ENCODE results near the gene PRH1.

PRH1 gene

DNA sequence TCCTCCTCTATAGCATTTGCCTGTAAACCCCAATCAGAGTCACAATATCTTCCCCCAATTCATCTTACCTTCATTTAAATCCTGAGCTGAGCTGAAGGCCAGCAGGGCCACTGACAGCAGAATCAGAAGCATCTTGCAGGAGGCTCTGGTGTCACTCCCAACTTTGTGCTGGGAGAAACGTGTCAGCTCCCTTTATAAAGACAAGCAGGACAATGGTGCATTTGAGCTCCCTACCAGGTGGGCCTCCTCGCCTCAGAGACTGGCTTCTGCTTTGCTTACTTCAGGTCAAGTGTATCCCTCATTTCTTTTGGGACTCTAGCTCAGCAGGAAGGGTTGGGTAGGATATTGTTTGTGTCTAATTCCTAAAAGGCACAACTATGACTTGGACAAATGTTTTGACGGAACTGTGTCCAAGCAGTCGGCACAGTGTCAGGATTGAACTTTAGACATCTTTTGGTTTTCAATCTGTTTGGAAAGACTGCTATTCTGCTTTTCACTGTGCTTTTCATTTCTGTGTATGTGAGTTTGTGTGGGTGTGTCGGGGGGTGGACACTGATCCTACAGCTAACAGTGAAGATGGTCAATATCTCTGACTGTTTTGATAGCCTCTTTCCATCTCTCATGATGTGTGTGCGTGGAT, at the start of gene PRH1:
Gene PRH1 (minus strand): TSS at position 170 of the 640 bp plus-strand sequence. CDS start 38 bp downstream, at position 132.
- no peak for DNase-seq (ENCODE audit: low read depth)

DNA sequence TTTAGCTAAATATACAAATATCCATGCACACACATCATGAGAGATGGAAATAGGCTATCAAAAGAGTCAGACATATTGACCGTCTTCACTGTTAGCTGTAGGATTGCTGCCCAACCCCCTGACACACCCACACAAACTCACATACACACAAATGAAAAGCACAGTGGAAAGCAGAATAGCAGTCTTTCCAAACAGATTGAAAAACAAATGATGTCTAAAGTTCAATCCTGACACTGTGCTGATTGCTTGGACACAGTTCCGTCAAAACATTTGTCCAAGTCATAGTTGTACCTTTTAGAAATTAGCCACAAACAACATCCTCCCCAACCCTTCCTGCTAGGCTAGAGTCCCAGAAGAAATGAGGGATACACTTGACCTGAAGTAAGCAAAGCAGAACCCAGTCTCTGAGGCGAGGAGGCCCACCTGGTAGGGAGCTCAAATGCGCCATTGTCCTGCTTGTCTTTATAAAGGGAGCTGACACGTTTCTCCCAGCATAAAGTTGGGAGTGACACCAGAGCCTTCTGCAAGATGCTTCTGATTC, 44.8 kb upstream of the PRH1 start, which contains the start of gene PRH2:
Gene PRH2 (plus strand): TSS at position 491 of the 541 bp plus-strand sequence. CDS start 38 bp downstream, at position 529.
- DNase-seq (ENCODE audit: low read depth), result no peak

DNA sequence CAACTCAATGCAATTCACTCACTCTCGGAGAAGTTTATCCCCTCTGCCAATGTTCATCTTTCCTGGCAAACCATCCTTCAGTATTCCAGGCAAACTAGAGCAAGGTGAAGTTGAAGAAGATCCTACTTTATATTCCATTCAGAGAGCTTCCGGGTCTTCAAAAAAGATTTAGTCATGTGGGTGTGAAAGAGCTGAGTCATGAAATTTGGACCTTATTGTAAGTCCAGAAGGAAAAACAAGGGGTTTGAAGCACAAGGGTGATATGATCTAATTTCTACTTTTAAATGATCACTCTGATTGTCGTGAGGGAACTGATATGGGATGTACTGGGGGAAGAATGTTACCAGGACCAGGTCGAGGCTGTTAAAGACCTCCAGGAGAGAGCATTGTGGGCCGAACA, 42.2 kb upstream of the PRH1 start:
- no peak for DNase-seq (ENCODE audit: low read depth)

DNA sequence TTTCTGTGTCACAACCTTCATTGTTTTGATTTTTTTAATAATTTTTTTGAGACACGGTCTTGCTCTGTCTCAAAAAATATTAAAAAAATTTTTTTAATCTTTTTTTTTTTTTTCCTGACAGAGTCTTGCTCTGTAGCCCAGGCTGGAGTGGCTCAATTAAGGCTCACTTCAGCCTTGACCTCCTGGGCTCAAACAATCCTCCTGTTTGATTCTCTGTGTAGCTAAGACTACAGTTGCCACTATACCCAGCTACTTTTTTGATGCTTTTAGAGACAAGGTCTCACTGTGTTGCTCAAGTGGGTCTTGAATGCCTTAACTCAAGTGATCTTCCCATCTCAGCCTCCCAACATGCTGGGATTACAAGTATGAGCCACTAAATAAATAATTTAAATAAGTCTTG, 35.8 kb upstream of the PRH1 start:
- DNase-seq (ENCODE audit: low read depth), result no peak

DNA sequence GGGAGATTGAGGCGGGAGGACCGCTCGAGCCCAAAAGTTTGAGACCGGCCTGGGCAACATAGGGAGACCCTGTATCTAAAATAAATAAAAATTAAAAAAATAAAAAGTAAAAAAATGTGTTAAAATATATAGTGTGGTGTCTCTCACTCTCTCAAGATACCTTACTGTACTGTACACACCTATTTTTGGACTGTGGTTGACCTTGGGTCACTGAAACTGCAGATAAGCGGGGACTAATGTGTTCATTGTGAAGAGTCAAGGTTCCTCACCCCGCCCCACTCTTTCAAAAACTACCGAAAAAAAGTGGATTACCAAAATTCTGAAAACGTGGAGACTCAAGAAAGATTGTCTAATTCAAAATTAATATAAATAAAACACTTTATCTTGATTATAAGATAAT, 26.3 kb upstream of the PRH1 start:
- DNase-seq (ENCODE audit: low read depth), result no peak

DNA sequence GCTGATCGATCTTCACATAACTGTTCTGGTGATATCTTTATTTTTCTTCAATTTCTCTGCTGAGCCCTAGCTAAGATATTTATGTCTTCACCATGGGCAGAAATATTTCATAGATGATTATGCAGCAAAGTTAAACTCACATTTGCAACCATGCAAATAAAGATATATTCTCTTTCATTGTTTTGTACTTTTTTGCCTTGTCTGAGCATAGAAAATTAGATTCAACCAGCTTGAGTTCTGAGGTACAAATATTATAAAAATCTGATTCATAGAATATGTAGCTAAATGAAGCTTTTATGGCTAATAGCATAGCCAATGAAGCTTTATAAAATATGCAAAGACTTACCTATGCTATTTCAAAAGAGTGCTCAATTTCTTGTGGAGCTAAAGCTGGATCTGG, 25.4 kb upstream of the PRH1 start, which contains the start of gene TAS2R13:
Gene TAS2R13 (minus strand): TSS at position 101 of the 400 bp plus-strand sequence. CDS start 264 bp downstream, outside the sequence.
- DNase-seq (ENCODE audit: low read depth), result no peak

DNA sequence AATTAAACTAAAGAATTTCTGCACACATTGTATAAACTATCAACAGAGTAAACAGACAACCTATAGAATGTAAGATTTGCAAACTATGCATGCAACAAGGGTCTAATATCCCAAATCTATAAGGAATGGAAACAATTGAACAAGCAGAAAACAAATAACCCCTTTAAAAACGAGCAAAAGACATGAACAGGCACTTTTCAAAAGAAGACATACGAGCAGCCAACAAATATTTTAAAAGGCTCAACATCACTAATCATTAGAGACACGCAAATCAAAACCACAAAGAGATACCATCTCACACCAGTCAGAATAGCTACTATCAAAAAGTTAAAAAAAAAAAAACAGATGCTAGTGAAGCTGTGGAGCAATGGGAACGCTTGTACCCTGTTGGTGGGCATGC, 20.6 kb upstream of the PRH1 start:
- DNase-seq (ENCODE audit: low read depth), result no peak

DNA sequence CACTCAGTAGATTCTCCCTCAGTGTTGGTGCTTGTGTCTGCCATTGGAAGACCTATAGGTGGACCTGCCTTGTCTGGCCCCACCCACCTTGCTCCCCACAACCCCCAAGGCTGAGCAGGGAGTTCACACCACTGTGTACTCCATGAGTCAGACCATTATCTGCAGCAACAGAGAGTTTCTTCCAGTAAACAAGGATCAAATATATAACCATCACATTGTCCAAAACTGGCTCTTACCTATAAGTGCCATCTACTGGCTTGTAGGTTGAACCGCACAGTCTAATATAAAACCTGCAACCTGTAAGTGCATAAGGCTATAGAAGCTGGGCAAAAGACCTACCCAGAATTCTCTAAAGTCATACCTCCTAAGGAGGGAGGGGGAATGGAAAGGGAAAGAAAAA, 17.4 kb upstream of the PRH1 start:
- DNase-seq (ENCODE audit: low read depth), result no peak

DNA sequence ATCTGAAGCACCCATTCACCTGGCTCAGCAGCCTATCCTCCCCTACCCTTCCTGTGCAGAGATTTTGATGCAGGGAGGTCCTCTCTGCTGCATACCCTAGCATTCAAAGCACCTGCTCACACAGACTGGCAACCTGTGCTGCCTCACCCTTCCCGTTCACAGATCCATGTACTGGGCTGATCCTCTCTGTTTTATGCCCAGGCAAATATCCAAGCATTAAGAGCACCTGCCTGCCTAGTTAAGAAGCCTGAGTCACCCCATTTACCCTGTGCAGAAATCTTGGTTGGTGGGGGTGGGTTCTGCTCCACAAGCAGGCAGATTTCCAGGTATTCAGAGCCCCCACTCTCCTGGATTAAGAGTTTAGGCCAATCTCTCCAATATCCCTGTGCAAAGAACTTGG, 16.9 kb upstream of the PRH1 start:
- DNase-seq (ENCODE audit: low read depth), result no peak

DNA sequence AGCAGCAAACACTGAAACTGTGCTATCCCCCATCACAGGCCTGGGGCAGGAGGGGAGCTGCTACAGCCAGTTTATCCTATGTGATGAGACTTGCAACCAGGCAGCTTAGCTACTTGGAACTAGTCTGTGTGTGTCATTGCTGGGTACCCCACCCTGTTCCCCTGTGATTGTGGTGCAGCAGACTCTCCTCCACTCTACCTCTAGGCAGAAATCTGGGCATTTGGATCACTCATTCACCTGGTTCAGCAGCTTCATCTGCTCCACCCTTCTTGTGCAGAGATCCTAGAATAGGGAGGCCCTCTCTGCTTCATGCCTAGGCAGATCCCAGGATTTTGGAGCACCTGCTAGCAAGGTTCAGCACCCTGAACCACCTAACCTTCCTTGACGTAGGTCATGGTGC, 16.5 kb upstream of the PRH1 start:
- DNase-seq (ENCODE audit: low read depth), result no peak

DNA sequence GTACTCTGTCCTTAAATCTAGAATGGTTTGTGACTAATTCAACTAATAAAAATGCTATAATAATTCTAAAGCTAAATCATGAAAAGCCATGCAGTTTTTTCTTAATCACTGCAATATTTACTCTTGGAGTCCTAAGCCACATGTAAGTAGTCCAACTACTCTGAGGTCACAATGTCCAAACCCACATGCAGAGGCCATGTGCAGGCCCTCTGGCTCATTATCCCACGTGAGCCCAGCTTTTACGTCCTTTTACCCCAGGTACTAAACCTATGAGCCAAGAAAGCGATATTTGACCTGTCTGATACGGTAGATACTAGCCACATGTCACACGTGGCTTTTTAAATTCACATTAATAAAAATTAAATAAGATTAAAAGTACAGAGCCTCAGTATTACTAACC, 12.8 kb upstream of the PRH1 start:
- DNase-seq (ENCODE audit: low read depth), result no peak

DNA sequence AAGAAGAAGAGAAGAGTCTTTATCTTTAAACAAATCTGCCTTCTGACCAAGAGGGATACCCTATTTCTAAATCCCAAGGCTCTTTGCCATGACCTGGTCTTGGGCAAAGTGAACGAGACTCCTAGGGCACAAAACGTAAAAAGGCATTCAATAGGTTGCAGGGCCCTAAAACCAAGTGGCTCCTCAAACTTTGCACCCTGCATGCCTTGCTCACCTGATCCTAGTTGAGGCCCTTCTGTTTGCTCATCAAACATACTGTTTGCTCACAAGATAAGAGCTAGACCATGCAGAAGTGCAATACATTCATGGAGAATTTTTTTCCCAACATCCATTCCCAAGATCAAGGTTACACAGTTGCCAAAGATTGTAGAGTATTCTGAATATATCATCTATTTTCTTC, 7.9 kb upstream of the PRH1 start:
- no peak for DNase-seq (ENCODE audit: low read depth)

DNA sequence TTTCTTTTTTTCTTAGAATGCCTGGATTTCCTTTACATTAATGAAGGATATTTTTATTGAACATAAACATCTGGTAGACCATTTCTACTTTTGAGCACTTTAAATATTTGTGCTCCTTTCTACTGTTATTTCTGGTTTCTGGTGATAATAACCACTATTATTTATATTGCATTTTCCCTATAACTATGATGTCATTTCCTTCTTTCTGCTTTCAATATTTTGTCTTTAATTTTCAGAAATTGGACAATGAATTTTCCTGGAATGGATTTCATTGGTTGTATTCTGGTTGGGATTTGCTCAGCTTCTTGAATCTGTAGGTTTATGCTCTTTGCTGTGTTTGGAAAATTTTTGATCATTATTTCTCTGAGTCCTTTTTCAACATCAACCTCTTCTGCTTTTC, 5.2 kb upstream of the PRH1 start:
- DNase-seq (ENCODE audit: low read depth), result no peak

DNA sequence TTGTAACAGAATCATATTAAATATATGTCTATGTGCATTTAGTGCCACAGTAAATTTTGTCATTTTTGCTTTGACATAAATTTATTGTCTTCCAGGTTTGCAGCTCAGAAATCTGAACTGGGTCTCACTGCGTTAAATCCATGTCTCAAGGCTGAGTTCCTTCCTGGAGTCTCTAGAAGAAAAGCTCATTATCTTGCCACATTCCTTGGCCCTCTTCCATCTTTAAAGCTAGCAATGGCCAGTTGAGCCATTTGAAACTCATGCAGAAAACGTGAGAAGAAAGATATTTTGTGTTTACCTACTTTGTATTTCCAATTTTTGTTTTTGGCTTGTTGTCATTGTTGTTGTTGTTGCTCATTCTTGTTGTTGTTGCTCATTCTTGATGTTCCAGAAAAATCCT, 10.7 kb downstream of the PRH1 start:
- no peak for DNase-seq (ENCODE audit: low read depth)

DNA sequence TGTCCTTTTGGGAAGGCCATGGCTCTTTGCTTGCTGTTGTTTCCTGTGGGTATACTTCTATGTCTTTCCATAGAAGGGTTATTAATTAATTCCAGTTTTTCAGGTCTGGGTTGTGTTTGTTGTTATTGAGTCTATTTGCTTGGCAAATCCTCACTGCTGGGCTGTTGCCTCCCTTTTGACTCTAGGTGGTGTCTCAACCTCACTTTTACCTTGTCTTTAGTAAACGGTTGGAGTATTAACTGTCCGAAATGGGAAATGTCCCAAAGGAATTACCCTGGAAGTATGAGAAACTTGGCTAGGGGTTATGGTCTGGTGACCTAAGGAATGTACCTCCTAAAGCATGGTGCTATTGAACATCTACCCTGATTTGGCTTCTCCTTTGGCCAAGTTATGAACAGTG, 16.7 kb downstream of the PRH1 start:
- DNase-seq (ENCODE audit: low read depth), result no peak

DNA sequence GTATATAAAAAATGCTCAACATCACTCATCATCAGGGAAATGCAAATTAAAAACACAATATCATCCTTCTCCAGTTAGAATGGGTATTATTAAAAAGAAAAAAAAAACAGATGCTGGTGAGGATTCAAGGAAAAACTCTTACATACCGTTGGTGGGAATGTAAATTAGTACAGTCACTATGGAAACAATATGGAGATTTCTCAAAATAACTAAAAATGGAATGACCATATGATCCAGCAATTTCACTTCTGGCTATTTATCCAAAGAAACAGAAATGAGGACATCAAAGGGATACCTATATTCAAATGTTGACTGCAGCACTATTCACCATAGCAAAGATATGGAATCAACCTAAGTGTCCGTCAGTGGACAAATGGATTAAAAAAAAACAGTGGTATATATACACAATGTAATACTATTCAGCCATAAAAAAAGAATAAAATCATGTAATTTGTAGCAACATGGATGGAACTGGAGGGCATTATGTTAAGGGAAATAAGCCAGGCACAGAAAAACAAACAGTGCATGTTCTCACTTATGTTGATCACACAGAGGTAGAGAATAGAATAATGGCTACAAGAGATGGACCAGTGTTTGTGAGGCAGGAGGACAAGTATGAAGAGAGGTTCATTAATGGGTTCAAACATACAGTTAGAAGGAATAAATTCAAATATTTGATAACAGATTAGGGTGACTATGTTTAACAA, 20.4 kb downstream of the PRH1 start:
- DNase-seq (ENCODE audit: low read depth), result no peak

DNA sequence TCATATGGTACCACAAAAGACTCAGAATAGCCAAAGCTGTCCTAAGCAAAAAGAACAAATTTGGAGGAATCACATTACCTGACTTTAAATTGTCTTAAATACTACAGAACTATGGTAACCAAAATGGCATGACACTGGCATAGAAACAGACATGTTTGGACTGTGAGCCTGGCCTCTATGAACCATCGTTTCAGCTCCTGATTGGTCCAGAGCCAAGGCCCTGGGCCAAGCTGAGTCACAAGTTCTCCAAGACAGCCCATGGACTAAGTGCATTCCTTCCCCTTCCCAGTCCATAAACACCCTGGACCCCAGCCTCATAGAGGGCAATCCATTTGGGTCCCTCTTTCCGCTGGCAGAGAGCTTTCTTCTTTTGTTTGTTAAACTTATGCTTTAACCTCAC, 22.7 kb downstream of the PRH1 start:
- no peak for DNase-seq (ENCODE audit: low read depth)

DNA sequence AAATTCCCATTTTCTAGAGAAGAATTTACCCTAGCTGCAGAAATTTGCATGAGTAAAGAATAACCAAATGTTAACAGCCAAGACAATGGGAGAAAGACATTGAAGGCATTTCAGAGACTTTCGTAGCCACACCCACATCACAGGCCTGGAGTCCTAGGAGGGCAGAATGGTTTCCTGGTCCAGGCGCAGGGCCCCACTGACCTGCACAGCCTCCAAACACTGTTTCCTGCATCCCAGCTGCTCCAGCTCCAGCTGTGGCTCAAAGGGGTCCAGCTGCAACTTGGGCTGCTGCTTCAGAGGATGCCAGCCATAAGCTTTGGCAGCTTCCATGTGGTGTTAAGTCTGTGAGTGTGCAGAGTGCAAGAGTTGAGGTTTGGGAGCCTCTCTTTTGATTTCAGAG, 28.2 kb downstream of the PRH1 start:
- no peak for DNase-seq (ENCODE audit: low read depth)

DNA sequence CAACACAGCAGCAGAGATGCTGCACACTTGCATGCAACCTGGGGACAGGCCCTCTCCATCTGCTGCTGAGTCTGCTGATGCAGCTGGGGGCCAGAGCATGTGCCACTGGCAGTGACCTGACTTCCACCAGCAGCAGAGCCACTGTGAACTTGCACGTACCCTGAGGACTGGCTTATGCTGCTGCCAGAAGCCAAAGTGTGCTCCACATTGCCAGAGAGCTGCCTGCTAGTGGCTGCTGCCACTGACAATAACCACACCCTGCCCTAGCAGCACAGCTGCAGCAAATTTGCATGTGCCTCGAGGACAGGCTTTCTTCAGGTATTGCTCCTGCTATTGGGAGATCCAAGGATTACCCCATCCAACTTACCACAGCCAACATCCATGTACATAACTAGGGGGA, 30.3 kb downstream of the PRH1 start:
- no peak for DNase-seq (ENCODE audit: low read depth)

DNA sequence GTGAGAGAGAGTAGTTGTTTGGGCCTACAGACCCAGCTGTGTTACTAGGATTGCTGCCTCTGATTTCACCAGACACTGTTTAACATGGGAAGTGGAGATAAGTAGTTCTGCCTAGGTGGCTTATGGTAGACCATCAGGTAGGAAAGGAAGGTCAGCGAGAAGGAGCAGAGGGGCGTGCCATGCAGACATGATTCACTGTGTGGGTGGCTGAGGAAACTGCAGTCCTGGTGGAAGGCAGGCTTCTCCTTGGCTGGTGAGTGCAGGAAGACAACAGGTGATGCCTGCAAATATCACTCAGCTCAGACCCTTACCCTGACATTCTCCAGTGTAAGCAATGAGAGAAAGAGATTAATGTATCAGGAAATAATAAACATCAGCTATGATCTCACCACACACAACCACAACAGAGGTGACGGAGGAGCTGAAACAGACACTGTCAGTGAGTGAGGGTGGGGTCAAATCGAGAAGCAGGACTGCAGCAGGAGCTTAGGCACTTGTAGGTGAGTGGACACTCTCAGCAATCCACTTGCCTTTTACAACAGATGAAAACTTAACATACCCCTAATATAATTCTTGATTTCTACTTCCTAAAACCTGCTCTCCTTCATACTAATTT, 32.7 kb downstream of the PRH1 start:
- DNase-seq (ENCODE audit: low read depth), result no peak

DNA sequence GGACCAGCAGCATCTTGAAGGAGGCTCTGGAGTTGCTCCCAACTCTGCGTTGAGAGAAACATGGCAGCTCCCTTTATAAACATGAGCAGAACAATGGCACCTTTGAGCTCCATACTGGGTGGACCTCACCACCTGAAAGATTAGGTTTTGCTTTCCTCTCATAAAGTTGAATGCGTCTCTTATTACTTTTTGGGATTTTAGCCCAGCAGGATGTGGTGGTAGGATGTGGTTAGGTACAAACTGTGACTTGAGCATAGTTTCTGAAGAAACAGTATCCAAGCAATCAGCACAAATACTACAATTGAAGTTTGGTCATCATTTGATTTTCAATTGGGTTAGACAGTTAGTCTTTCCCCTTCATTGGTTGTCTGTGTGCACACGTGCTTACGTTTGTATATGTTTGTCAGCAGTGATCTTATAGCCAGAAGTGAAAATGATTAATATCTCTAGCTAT, 34.6 kb downstream of the PRH1 start, which contains the start of gene PRR4:
Gene PRR4 (minus strand): TSS at position 51 of the 454 bp plus-strand sequence. CDS start 38 bp downstream, at position 13.
- DNase-seq (ENCODE audit: low read depth), result no peak

DNA sequence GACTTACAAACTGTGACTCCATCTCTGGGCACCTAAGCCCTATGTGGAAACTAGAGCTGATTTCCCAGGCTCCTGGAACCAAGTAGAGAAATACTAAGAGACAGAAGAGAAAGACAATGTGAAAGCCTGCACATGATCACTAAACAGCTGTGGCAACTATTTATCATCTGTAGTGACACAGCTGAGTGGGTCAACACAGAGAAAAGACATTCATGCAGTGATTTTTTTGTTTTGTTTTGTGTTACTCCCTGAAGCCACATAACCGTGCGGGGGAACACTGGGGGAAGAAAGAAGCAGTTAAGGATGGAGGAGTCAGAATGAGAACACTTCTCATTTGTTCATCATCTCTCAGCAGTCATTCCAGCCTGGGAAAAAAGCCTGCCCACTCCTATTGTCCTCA, 36.3 kb downstream of the PRH1 start:
- DNase-seq (ENCODE audit: low read depth), result no peak

DNA sequence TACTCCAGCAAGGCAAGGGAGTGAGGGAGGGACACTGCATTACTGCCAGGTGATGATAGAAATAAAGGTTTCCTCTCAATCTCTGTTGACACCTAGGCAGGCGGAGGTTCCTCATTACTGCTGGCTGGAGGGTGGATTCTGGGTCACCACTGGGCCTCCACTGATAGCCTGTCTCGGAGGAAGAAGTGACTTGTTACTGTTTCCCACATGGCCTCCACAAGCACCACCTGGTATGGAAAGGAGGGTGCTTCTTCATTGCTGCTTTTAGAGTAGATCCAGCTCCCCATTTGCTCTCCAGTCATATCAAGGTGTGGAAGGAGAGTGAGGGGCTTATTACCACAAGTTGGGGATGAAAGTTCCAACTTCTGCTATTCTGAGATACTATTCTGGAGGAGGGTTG, 41.2 kb downstream of the PRH1 start:
- no peak for DNase-seq (ENCODE audit: low read depth)

Data from stimulated activated CD8-positive, alpha-beta memory T cell treated with anti-CD3 and anti-CD28 coated beads, Interleukin-4, amount 100 ng/mL, for 24 hours (primary cell).